Mesothelial cell of epicardium (in vitro differentiated cells): ENCODE data around the gene SH3RF3. TPM values are rescaled to one million over a fixed set of nuclear protein-coding genes. Genes with fewer than 3 reads are reported as not detected.

Experiments
- DNase-seq, 2 experiments: peaks; one replicate each; pipeline ENCODE4 v3.0.0; 2021; ENCODE audit warnings: low spot score in 2 of 2; ENCODE audit not compliant: unreplicated experiment in 2 of 2
- H3K27ac Mint-ChIP-seq: 2 replicates; pipeline ENCODE4 v1.8.0; 2021; ENCODE audit warnings: mixed read lengths
- H3K27me3 Mint-ChIP-seq: 2 replicates; pipeline ENCODE4 v1.8.0; 2021; ENCODE audit warnings: low read depth, mixed read lengths
- H3K36me3 Mint-ChIP-seq: 2 replicates; pipeline ENCODE4 v1.8.0; 2021; ENCODE audit warnings: mixed read lengths
- H3K4me1 Mint-ChIP-seq: 2 replicates; pipeline ENCODE4 v1.8.0; 2021; ENCODE audit warnings: mixed read lengths
- H3K4me3 Mint-ChIP-seq: 2 replicates; pipeline ENCODE4 v1.8.0; 2021; ENCODE audit warnings: mild to moderate bottlenecking, moderate library complexity, mixed read lengths
- H3K9me3 Mint-ChIP-seq: 2 replicates; pipeline ENCODE4 v1.8.0; 2021; ENCODE audit warnings: mixed read lengths
- total RNA-seq: library from RNA; stranded (reverse); gene quantifications from 3 replicates; pipeline ENCODE4 v1.2.1, GENCODE V29; 2021
- TF ChIP-seq, protein P1 (sequence below): fragments of 200-600 bp; sonication (generic); IDR thresholded peaks from one replicate; pipeline ENCODE4 v1.5.0; 2021; ENCODE audit warnings: antibody characterized with exemption; ENCODE audit not compliant: unreplicated experiment

The SH3RF3 gene
- total RNA-seq, 1 donor from 2014 or later = 2.7 TPM

DNA sequence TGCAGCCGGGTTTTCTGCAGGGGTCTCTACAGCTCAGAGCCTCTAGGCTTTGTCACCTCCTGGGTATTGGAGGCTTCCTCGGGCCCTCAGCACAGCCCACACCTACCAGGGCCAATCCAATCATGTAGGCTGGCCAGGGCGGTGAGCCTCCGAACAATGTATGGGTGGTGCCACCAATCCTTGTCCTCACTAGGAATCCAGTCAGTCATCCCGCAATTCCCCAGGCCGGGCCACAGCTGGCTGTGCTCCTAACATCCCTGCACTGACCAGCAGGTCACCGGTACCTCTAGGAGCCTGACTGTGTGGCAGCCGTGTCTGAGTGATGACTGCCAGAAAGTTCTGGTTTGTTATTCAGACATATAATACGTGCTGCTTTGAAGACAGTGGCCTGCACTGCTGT lies 129.4 kb downstream of the SH3RF3 start:
- H3K27ac Mint-ChIP-seq = no peak overlapping the region
- no peak for DNase-seq
- H3K27me3 Mint-ChIP-seq = peaks cover 8% of the 10 kb centered on the region
- H3K4me3 Mint-ChIP-seq = no peak overlapping the region
- TF ChIP-seq, protein P1, sequence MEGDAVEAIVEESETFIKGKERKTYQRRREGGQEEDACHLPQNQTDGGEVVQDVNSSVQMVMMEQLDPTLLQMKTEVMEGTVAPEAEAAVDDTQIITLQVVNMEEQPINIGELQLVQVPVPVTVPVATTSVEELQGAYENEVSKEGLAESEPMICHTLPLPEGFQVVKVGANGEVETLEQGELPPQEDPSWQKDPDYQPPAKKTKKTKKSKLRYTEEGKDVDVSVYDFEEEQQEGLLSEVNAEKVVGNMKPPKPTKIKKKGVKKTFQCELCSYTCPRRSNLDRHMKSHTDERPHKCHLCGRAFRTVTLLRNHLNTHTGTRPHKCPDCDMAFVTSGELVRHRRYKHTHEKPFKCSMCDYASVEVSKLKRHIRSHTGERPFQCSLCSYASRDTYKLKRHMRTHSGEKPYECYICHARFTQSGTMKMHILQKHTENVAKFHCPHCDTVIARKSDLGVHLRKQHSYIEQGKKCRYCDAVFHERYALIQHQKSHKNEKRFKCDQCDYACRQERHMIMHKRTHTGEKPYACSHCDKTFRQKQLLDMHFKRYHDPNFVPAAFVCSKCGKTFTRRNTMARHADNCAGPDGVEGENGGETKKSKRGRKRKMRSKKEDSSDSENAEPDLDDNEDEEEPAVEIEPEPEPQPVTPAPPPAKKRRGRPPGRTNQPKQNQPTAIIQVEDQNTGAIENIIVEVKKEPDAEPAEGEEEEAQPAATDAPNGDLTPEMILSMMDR = no peak
- no peaks in the 10 kb centered on the region for H3K9me3 Mint-ChIP-seq
- H3K36me3 Mint-ChIP-seq = no peaks in the 10 kb centered on the region
- H3K4me1 Mint-ChIP-seq = no peaks in the 10 kb centered on the region

GRCh38 chr2:109258905-109259540 lies 130.0 kb downstream of the SH3RF3 start:
- Mint-ChIP-seq H3K27me3 (peaks cover 8% of the 10 kb centered on the region), H3K36me3 (no peaks in the 10 kb centered on the region), H3K4me3 (no peak overlapping the region), H3K27ac (no peak overlapping the region), H3K9me3 (no peaks in the 10 kb centered on the region), H3K4me1 (no peaks in the 10 kb centered on the region)
- DNase-seq = no peak
- TF ChIP-seq, protein P1 = no peak

DNA sequence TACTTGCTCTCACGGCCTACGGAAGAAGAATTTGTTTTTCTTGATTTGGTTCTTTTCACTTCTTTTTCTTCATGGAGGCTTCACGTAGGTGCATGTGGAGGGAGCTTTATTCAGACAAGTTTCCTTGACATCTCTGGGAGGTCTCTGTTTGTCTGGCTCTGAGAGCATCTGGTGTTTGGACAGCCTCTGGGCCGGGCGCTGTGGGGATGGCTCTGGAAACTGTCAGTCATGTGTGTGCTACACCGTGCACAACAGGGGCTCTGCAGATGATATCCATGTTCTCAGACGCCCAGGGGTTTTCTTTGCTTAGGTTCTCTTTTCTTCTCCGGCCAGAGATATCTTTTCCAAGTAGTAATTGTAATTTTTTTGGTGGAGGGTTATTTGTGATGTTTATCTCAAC lies 130.7 kb downstream of the SH3RF3 start:
- Mint-ChIP-seq H3K9me3 (no peaks in the 10 kb centered on the region), H3K4me1 (no peaks in the 10 kb centered on the region), H3K27me3 (peaks cover 8% of the 10 kb centered on the region), H3K4me3 (no peak overlapping the region), H3K36me3 (no peaks in the 10 kb centered on the region), H3K27ac (no peak overlapping the region)
- DNase-seq = no peak
- TF ChIP-seq, protein P1 = no peak

GRCh38 chr2:109260116-109260855 lies 131.3 kb downstream of the SH3RF3 start:
- Mint-ChIP-seq H3K27ac (no peak overlapping the region), H3K36me3 (no peaks in the 10 kb centered on the region), H3K27me3 (peaks cover 8% of the 10 kb centered on the region), H3K4me3 (no peak overlapping the region), H3K9me3 (no peaks in the 10 kb centered on the region), H3K4me1 (no peaks in the 10 kb centered on the region)
- DNase-seq = no peak
- TF ChIP-seq, protein P1 = no peak

DNA sequence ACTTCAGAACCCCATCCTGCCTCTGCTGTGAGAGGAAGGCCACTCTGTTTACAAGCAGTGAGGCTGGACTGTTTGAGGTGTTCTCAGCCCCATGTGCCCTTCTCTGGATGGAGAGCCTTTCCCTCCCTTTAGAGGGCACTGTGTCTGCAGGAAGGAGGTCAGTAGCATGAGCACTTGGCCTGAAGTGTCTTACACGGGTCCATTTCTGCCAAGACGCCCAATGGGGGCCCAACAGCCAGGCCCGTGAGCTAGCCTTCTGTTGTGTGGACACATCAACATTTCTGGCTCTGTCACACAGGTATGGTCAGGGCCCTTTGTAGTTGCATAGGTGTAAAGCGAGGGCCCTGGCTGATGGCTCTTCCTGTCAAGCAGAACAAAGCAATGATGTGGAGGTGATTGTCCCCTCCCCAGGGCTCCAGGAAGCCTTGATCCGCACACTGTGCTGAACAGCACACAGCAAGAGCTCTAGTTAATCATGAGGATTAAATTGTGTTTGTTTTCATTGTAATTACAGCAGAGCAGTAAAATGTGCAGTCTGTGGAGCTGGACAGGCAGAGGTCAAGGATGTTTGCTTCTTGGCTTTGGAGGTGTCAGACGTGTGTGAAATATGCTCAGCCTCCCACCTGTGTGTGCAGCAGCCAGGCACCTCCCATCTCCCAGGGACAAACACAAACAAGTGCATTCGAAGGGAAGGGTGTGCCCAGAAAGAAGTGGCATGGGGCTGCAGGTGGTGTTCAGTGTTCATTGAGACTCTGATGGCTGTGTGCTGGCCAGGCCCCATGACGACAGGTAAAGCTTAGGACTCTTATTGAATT lies 132.1 kb downstream of the SH3RF3 start:
- H3K27ac Mint-ChIP-seq = no peak overlapping the region
- no peaks in the 10 kb centered on the region for H3K4me1 Mint-ChIP-seq
- H3K36me3 Mint-ChIP-seq = no peaks in the 10 kb centered on the region
- no peak for DNase-seq
- H3K9me3 Mint-ChIP-seq = no peaks in the 10 kb centered on the region
- H3K27me3 Mint-ChIP-seq = peaks cover 6% of the 10 kb centered on the region
- H3K4me3 Mint-ChIP-seq = no peak overlapping the region
- TF ChIP-seq, protein P1 = no peak
